OCI-M1 (cell line): ENCODE results near the gene HMCN1.
"Not testable (repeated sequence)": the region's sequence is repeated elsewhere in the genome, so short reads cannot be mapped to it uniquely, and the experiment has no call there.

Experiments used
- DNase-seq: peaks from one replicate; lab custom pipeline; 2025; lab: John Stamatoyannopoulos, UW

Gene HMCN1

GRCh38 chr1:186202776-186203175 is 468.6 kb downstream of the HMCN1 start:
- no peak for DNase-seq

- DNase-seq, result peak; percentile 60
Observed at GRCh38 chr1:186206048-186206570, 471.9 kb downstream of the HMCN1 start.

- no peak for DNase-seq
Observed at GRCh38 chr1:186207391-186208085, 473.3 kb downstream of the HMCN1 start.

- DNase-seq, result peak; percentile 63
Observed at GRCh38 chr1:186208405-186209129, 474.4 kb downstream of the HMCN1 start.

- no peak for DNase-seq
Observed at GRCh38 chr1:186210258-186210657, 476.1 kb downstream of the HMCN1 start.

GRCh38 chr1:186211583-186211982 is 477.4 kb downstream of the HMCN1 start:
- DNase-seq, result not testable (repeated sequence)

- DNase-seq, result peak; percentile 89
Observed at GRCh38 chr1:186212568-186213224, 478.5 kb downstream of the HMCN1 start.

GRCh38 chr1:186213225-186213607 is 479.0 kb downstream of the HMCN1 start:
- DNase-seq, result no peak

- no peak for DNase-seq
Observed at GRCh38 chr1:186214791-186215190, 480.6 kb downstream of the HMCN1 start.

GRCh38 chr1:186215636-186216035 is 481.4 kb downstream of the HMCN1 start:
- no peak for DNase-seq

- peak; percentile 20 for DNase-seq
Observed at GRCh38 chr1:186218654-186219352, 484.6 kb downstream of the HMCN1 start.

- DNase-seq, result peak; percentile 68
Observed at GRCh38 chr1:186220067-186220466, 485.9 kb downstream of the HMCN1 start.

GRCh38 chr1:186220911-186221310 is 486.7 kb downstream of the HMCN1 start:
- DNase-seq, result no peak

GRCh38 chr1:186225096-186225495 is 490.9 kb downstream of the HMCN1 start:
- no peak for DNase-seq

- DNase-seq, result no peak
Observed at GRCh38 chr1:186228749-186229148, 494.6 kb downstream of the HMCN1 start.

GRCh38 chr1:186231861-186232436 is 497.8 kb downstream of the HMCN1 start:
- DNase-seq, result no peak

GRCh38 chr1:186234976-186235686 is 500.9 kb downstream of the HMCN1 start:
- peak; percentile 29 for DNase-seq

GRCh38 chr1:186235696-186236095 is 501.5 kb downstream of the HMCN1 start:
- no peak for DNase-seq

- peak; percentile 49 for DNase-seq
Observed at GRCh38 chr1:186236921-186237320, 502.7 kb downstream of the HMCN1 start.

- DNase-seq, result no peak
Observed at GRCh38 chr1:186239171-186239570, 505.0 kb downstream of the HMCN1 start.

- no peak for DNase-seq
Observed at GRCh38 chr1:186240436-186240835, 506.2 kb downstream of the HMCN1 start.
